ENCODE results near the gene JAG2.

GRCh38 chr14:105187935-105188524 lies 19.5 kb upstream of the JAG2 start:
- TF ChIP-seq CTCF (IDR thresholded peaks at IDR 0.05) (peak in 1 of 6 experiments; percentile 9), POLR2A (IDR thresholded peaks at IDR 0.05) (no peak)
